HEK293 (cell line): Measurements from ENCODE around the gene HHIP.

Source experiments
- CTCF ChIA-PET: fragments of 350-600 bp; formaldehyde crosslinking; extraction: SDS; loops from one replicate; lab custom pipeline; 2021; ENCODE audit warnings: antibody characterized with exemption; lab: Yijun Ruan, JAX
- POLR2A ChIA-PET: fragments of 300-600 bp; formaldehyde crosslinking; extraction: SDS; loops from one replicate; lab custom pipeline; 2020; ENCODE audit warnings: antibody characterized with exemption, inconsistent platforms; lab: Yijun Ruan, JAX
- H3K27ac ChIP-seq: fragments of 200-500 bp; sonication (Bioruptor generic); 2 replicates; pipeline ENCODE4 v1.5.1; 2014; ENCODE audit warnings: low read depth, low read length, control low read depth, inconsistent platforms; ENCODE audit errors: extremely low read depth
- H3K36me3 ChIP-seq, 2 experiments: fragments of 200-500 bp in 1 of 2; sonication (Bioruptor generic) in 1 of 2; 1 replicate in 1 of 2; 2 replicates in 1 of 2; pipeline ENCODE4 v1.5.1; 2014 to 2017; ENCODE audit warnings: inconsistent platforms in 2 of 2, low read length in 2 of 2; ENCODE audit not compliant: control insufficient read depth in 2 of 2, insufficient read depth in 1 of 2
- H3K4me1 ChIP-seq: fragments of 200-500 bp; sonication (Bioruptor generic); 2 replicates; pipeline ENCODE4 v1.5.1; 2014; ENCODE audit warnings: mild to moderate bottlenecking, low read length, inconsistent platforms; ENCODE audit not compliant: control insufficient read depth, insufficient read depth
- H3K4me3 ChIP-seq: 2 replicates; pipeline ENCODE4 v1.5.1; 2011; ENCODE audit warnings: low read depth, mild to moderate bottlenecking, control low read depth, low read length, moderate library complexity
- H3K9me3 ChIP-seq: fragments of 200-500 bp; sonication (Bioruptor generic); 2 replicates; pipeline ENCODE4 v1.5.1; 2014; ENCODE audit warnings: low read depth, low read length, inconsistent platforms; ENCODE audit not compliant: control insufficient read depth, insufficient read depth
- GLI2 ChIP-seq: fragments of 450-650 bp; formaldehyde crosslinking; IDR thresholded peaks from 2 replicates; pipeline ENCODE4; 2017; ENCODE audit warnings: missing biosample characterization, missing genetic modification characterization, low read depth, borderline replicate concordance
- HOXA7 ChIP-seq: sonication (generic); formaldehyde crosslinking; IDR thresholded peaks from 2 replicates; pipeline ENCODE4 v1.8.1; 2022; ENCODE audit warnings: missing genetic modification reagents, borderline replicate concordance
- KLF1 ChIP-seq: fragments of 450-650 bp; formaldehyde crosslinking; IDR thresholded peaks from 2 replicates; pipeline ENCODE4 v1.5.1; 2016; ENCODE audit warnings: missing biosample characterization, missing genetic modification characterization
- SALL2 ChIP-seq: fragments of 450-650 bp; formaldehyde crosslinking; IDR thresholded peaks from 2 replicates; pipeline ENCODE4 v1.5.0; 2017; ENCODE audit warnings: missing biosample characterization, mild to moderate bottlenecking, missing genetic modification characterization, borderline replicate concordance
- ZBTB21 ChIP-seq: fragments of 450-650 bp; formaldehyde crosslinking; IDR thresholded peaks from 2 replicates; pipeline ENCODE4 v1.5.1; 2017; ENCODE audit warnings: missing biosample characterization, missing genetic modification characterization
- ZNF16 ChIP-seq: fragments of 450-650 bp; formaldehyde crosslinking; IDR thresholded peaks from 2 replicates; pipeline ENCODE4 v1.5.1; 2016; ENCODE audit warnings: low read depth, missing biosample characterization, missing genetic modification characterization
- ZNF184 ChIP-seq: fragments of 450-650 bp; IDR thresholded peaks from 2 replicates; pipeline ENCODE4 v1.5.1; 2018; ENCODE audit warnings: missing biosample characterization, mild to moderate bottlenecking, missing genetic modification characterization
- ZNF211 ChIP-seq: fragments of 450-650 bp; formaldehyde crosslinking; IDR thresholded peaks from 2 replicates; pipeline ENCODE4 v1.5.1; 2016; ENCODE audit warnings: low read depth, missing biosample characterization, missing genetic modification characterization
- ZNF221 ChIP-seq: fragments of 450-650 bp; formaldehyde crosslinking; IDR thresholded peaks from 2 replicates; pipeline ENCODE4 v1.5.1; 2017; ENCODE audit warnings: missing biosample characterization, missing genetic modification characterization, borderline replicate concordance
- ZNF23 ChIP-seq: fragments of 450-650 bp; formaldehyde crosslinking; IDR thresholded peaks from 2 replicates; pipeline ENCODE4 v1.5.1; 2016; ENCODE audit warnings: missing biosample characterization, missing genetic modification characterization, borderline replicate concordance
- ZNF354C ChIP-seq: fragments of 450-650 bp; formaldehyde crosslinking; IDR thresholded peaks from 2 replicates; pipeline ENCODE4 v1.5.1; 2016; ENCODE audit warnings: missing biosample characterization, missing genetic modification characterization, low read depth, borderline replicate concordance
- ZNF416 ChIP-seq: fragments of 450-650 bp; formaldehyde crosslinking; IDR thresholded peaks from 2 replicates; pipeline ENCODE4 v1.5.1; 2016; ENCODE audit warnings: missing biosample characterization, missing genetic modification characterization
- ZNF473 ChIP-seq: fragments of 450-650 bp; formaldehyde crosslinking; IDR thresholded peaks from 2 replicates; pipeline ENCODE4 v1.5.1; 2017; ENCODE audit warnings: missing biosample characterization, missing genetic modification characterization
- ZNF521 ChIP-seq: fragments of 450-650 bp; formaldehyde crosslinking; IDR thresholded peaks from 2 replicates; pipeline ENCODE4 v1.5.1; 2017; ENCODE audit warnings: missing biosample characterization, mild to moderate bottlenecking, missing genetic modification characterization
- ZNF623 ChIP-seq: fragments of 450-650 bp; formaldehyde crosslinking; IDR thresholded peaks from 2 replicates; pipeline ENCODE4 v1.5.1; 2016; ENCODE audit warnings: missing biosample characterization, missing genetic modification characterization
- ZNF670 ChIP-seq: fragments of 450-650 bp; formaldehyde crosslinking; IDR thresholded peaks from 2 replicates; pipeline ENCODE4 v1.5.1; 2016; ENCODE audit warnings: missing biosample characterization, missing genetic modification characterization, low read depth
- ZNF707 ChIP-seq: fragments of 450-650 bp; formaldehyde crosslinking; IDR thresholded peaks from 2 replicates; pipeline ENCODE4 v1.5.1; 2016; ENCODE audit warnings: missing biosample characterization, missing genetic modification characterization
- ZSCAN23 ChIP-seq: fragments of 450-650 bp; formaldehyde crosslinking; IDR thresholded peaks from 2 replicates; pipeline ENCODE4 v1.5.1; 2016; ENCODE audit warnings: missing biosample characterization, missing genetic modification characterization
- TF ChIP-seq, protein P1 (sequence below): fragments of 450-650 bp; formaldehyde crosslinking; IDR thresholded peaks from 2 replicates; pipeline ENCODE4 v1.5.1; 2016; ENCODE audit warnings: missing biosample characterization, missing genetic modification characterization, low read depth
- TF ChIP-seq, protein P2 (sequence below): fragments of 450-650 bp; IDR thresholded peaks from 2 replicates; pipeline ENCODE4 v1.5.1; 2018; ENCODE audit warnings: missing biosample characterization, mild to moderate bottlenecking, missing genetic modification characterization

The HHIP gene

DNA sequence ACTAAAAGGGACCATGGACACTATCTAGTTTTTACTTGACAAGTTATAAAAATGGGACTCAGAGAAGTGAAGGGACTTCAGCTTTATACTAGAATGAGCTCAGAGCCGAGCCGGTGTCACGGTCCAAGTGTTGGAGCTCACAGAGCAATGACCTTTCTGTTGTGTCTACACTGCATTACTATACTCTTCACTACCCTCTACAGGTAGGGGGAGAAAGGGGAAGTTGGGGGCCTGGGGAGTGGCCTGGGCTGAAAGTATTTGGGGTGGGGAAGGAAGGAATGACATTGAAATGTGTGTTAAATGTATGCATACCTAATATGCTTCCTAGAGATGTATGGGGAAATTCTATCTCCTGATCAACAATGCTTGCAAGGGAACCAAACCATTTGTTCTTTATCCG lies 48.8 kb upstream of the HHIP start:
- H3K27ac ChIP-seq = no peak overlapping the region
- no peaks in the 10 kb centered on the region for H3K36me3 ChIP-seq
- H3K4me3 ChIP-seq = no peak overlapping the region
- POLR2A ChIA-PET = no interaction called here
- TF ChIP-seq KLF1 (tag by site-specific recombination) = no peak
- no peak for TF ChIP-seq ZNF416 (tag by site-specific recombination)
- TF ChIP-seq ZNF354C (tag by site-specific recombination) = no peak
- TF ChIP-seq ZNF521 (tag by site-specific recombination) = no peak
- TF ChIP-seq ZNF473 (tag by site-specific recombination) = no peak
- TF ChIP-seq HOXA7 (CRISPR knock-in tag) = no peak
- no peak for TF ChIP-seq ZNF221 (tag by site-specific recombination)
- no peaks in the 10 kb centered on the region for H3K9me3 ChIP-seq
- CTCF ChIA-PET = interaction anchor here (1.1 kb wide), 2 partner anchors 14 to 16 kb away, joined by 4 to 5 read pairs; no protein-coding TSS in a partner anchor
- H3K4me1 ChIP-seq = no peaks in the 10 kb centered on the region

DNA sequence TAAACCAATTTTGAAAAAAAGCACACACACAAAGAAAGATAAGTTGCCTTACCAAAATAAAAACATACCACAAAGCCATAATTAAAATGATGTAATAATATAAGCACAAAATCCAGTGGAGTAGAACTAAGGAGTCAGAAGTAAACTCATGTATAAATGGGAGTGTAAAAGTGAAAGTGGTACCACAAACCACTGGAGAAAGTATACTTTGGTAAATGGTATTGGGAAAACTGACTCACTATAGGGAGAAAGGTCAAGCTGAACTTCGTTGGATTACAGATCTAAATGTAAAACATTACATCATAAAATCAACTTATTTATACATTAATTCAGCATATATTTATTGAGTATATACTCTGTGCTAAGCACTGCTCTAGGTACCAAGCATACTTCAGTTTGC lies 46.3 kb upstream of the HHIP start:
- no peak for TF ChIP-seq ZBTB21 (tag by site-specific recombination)
- TF ChIP-seq, protein P1, sequence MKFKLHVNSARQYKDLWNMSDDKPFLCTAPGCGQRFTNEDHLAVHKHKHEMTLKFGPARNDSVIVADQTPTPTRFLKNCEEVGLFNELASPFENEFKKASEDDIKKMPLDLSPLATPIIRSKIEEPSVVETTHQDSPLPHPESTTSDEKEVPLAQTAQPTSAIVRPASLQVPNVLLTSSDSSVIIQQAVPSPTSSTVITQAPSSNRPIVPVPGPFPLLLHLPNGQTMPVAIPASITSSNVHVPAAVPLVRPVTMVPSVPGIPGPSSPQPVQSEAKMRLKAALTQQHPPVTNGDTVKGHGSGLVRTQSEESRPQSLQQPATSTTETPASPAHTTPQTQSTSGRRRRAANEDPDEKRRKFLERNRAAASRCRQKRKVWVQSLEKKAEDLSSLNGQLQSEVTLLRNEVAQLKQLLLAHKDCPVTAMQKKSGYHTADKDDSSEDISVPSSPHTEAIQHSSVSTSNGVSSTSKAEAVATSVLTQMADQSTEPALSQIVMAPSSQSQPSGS (tag by site-specific recombination) = 0 out of 2 replicates have a peak, but pooled peaks have one; percentile 10
- Histone ChIP-seq H3K4me3 (no peak overlapping the region), H3K9me3 (no peaks in the 10 kb centered on the region), H3K36me3 (no peaks in the 10 kb centered on the region), H3K4me1 (no peaks in the 10 kb centered on the region), H3K27ac (no peak overlapping the region)
- CTCF ChIA-PET = no interaction called here
- POLR2A ChIA-PET = no interaction called here

DNA sequence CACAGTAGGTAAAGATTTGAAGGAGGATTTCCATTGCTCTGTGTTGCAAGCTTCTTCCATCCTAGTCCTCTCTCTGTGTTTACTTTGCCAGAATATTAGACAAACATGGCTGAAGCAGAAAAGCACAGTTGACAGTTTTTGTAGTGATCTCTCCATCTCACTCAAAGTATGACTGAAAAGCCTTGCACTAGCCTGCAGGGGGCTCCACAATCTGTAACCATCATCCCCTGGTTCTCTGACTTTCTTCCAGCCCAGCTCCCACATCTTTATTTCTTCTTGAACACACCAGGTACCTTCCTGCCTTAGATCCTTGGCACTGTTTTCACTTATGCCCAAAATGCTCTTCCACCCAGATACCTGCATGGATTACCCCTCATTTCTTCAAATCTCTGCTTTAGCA lies 34.1 kb upstream of the HHIP start:
- POLR2A ChIA-PET = no interaction called here
- Histone ChIP-seq H3K4me1 (no peaks in the 10 kb centered on the region), H3K4me3 (no peak overlapping the region), H3K9me3 (no peaks in the 10 kb centered on the region), H3K27ac (no peak overlapping the region), H3K36me3 (no peaks in the 10 kb centered on the region)
- no peak for TF ChIP-seq SALL2 (tag by site-specific recombination)
- CTCF ChIA-PET = interaction anchor here (0.6 to 1.6 kb wide), 4 partner anchors 10 to 1695 kb away, joined by 3 to 6 read pairs (median 4); no protein-coding TSS in a partner anchor

DNA sequence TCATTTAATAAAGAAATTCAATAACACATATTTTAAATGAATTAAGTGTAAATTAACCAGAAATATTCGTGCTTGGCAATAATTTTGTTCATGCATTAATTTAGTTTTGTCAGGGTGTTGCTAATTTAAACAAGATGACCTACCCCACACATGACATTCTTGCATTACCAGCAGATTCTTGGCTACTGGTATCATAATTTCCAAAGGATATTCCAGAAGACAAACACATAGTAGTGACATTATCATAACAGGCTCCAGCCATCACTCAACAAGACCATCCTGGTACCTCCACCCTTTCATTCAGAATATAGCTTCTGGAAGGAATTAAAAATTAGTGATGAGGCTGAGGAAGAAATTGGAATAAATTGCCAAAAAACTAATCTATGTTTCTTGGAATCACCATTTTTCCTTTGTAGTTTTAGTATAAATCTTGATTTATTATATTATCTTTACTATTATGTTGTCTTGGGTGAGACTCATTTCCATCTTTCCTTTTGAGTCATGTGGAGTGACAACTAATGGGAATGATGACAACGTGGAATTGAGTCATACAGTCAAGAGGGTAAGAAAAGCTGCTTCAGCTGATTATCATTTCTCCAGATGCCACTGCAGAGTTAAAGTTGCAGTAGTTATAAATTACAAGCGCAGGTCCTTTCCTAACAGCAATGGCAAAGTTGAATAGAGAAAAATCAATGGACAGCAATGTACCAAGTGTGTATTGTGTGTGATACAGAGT lies 30.9 kb upstream of the HHIP start:
- Histone ChIP-seq H3K27ac (no peak overlapping the region), H3K4me3 (no peak overlapping the region), H3K36me3 (no peaks in the 10 kb centered on the region), H3K9me3 (no peaks in the 10 kb centered on the region), H3K4me1 (no peaks in the 10 kb centered on the region)
- TF ChIP-seq ZNF670 = no peak
- no peak for TF ChIP-seq ZNF211 (tag by site-specific recombination)
- TF ChIP-seq, protein P2, sequence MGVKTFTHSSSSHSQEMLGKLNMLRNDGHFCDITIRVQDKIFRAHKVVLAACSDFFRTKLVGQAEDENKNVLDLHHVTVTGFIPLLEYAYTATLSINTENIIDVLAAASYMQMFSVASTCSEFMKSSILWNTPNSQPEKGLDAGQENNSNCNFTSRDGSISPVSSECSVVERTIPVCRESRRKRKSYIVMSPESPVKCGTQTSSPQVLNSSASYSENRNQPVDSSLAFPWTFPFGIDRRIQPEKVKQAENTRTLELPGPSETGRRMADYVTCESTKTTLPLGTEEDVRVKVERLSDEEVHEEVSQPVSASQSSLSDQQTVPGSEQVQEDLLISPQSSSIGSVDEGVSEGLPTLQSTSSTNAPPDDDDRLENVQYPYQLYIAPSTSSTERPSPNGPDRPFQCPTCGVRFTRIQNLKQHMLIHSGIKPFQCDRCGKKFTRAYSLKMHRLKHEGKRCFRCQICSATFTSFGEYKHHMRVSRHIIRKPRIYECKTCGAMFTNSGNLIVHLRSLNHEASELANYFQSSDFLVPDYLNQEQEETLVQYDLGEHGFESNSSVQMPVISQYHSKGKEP (tag by site-specific recombination) = no peak
- no peak for TF ChIP-seq ZNF23 (tag by site-specific recombination)
- TF ChIP-seq GLI2 = no peak
- no peak for TF ChIP-seq ZNF623 (tag by site-specific recombination)
- no peak for TF ChIP-seq ZNF184 (tag by site-specific recombination)
- no peak for TF ChIP-seq ZNF16 (tag by site-specific recombination)
- TF ChIP-seq ZSCAN23 (tag by site-specific recombination) = no peak
- TF ChIP-seq ZNF707 (tag by site-specific recombination) = no peak
- ChIA-PET CTCF (no interaction called here), POLR2A (no interaction called here)
